Trophoblast cell (in vitro differentiated cells and primary cell): ENCODE data around the gene S100A7A.

ENCODE experiments used
- DNase-seq, 2 donors: peaks; one replicate each; pipeline ENCODE4 v3.0.0-alpha.2; 2016
- H2AFZ ChIP-seq: 2 replicates; pipeline ENCODE4 v1.6.1; 2013; ENCODE audit warnings: low read length, moderate library complexity, mild to moderate bottlenecking; ENCODE audit not compliant: insufficient read depth, poor library complexity
- H2AK5ac ChIP-seq: 2 replicates; pipeline ENCODE4 v1.6.1; 2013; ENCODE audit warnings: mild to moderate bottlenecking, low read length
- H2BK120ac ChIP-seq: 2 replicates; pipeline ENCODE4 v1.6.1; 2013; ENCODE audit warnings: low read length, mild to moderate bottlenecking, moderate library complexity; ENCODE audit not compliant: insufficient read depth, poor library complexity
- H2BK12ac ChIP-seq: 2 replicates; pipeline ENCODE4 v1.6.1; 2013; ENCODE audit warnings: mild to moderate bottlenecking, low read length, moderate library complexity
- H2BK5ac ChIP-seq: 2 replicates; pipeline ENCODE4 v1.6.1; 2013; ENCODE audit warnings: low read length, low read depth, moderate library complexity, mild to moderate bottlenecking; ENCODE audit not compliant: poor library complexity
- H3K14ac ChIP-seq: 2 replicates; pipeline ENCODE4 v1.6.1; 2013; ENCODE audit warnings: mild to moderate bottlenecking, low read length
- H3K18ac ChIP-seq: 2 replicates; pipeline ENCODE4 v1.6.1; 2013; ENCODE audit warnings: mild to moderate bottlenecking, low read length
- H3K23ac ChIP-seq: 2 replicates; pipeline ENCODE4 v1.6.1; 2013; ENCODE audit warnings: low read length
- H3K27ac ChIP-seq: 2 replicates; pipeline ENCODE4 v1.5.1; 2013; ENCODE audit warnings: low read depth, mild to moderate bottlenecking, inconsistent platforms, low read length, moderate library complexity
- H3K27me3 ChIP-seq: 2 replicates; pipeline ENCODE4 v1.6.1; 2013; ENCODE audit warnings: inconsistent platforms, mild to moderate bottlenecking, low read length, moderate library complexity; ENCODE audit not compliant: insufficient read depth
- H3K36me3 ChIP-seq, 2 experiments: 1 replicate in 1 of 2; 2 replicates in 1 of 2; pipeline ENCODE4 v1.6.1; 2013; ENCODE audit warnings: low read length in 2 of 2, mild to moderate bottlenecking in 2 of 2, moderate library complexity in 1 of 2; ENCODE audit not compliant: insufficient read depth in 2 of 2, control insufficient read depth in 1 of 2
- H3K4ac ChIP-seq: 2 replicates; pipeline ENCODE4 v1.6.1; 2013; ENCODE audit warnings: low read depth, mild to moderate bottlenecking, low read length, moderate library complexity
- H3K4me1 ChIP-seq, 2 experiments: 1 replicate in 1 of 2; 2 replicates in 1 of 2; pipeline ENCODE4 v1.6.1; 2013; ENCODE audit warnings: low read length in 2 of 2, mild to moderate bottlenecking in 2 of 2, moderate library complexity in 1 of 2; ENCODE audit not compliant: insufficient read depth in 2 of 2, control insufficient read depth in 1 of 2
- H3K4me2 ChIP-seq: 2 replicates; pipeline ENCODE4 v1.6.1; 2013; ENCODE audit warnings: inconsistent platforms, mild to moderate bottlenecking, low read length, moderate library complexity
- H3K4me3 ChIP-seq: 2 replicates; pipeline ENCODE4 v1.5.1; 2013; ENCODE audit warnings: mild to moderate bottlenecking, low read depth, low read length, inconsistent platforms
- H3K79me1 ChIP-seq: one replicate; pipeline ENCODE4 v1.6.1; 2013; ENCODE audit warnings: low read length
- H3K79me2 ChIP-seq: 2 replicates; pipeline ENCODE4 v1.6.1; 2013; ENCODE audit warnings: low read length, mild to moderate bottlenecking; ENCODE audit not compliant: control insufficient read depth, insufficient read depth, poor library complexity
- H3K9ac ChIP-seq: 2 replicates; pipeline ENCODE4 v1.6.1; 2013; ENCODE audit warnings: mild to moderate bottlenecking, low read length
- H3K9me3 ChIP-seq: 2 replicates; pipeline ENCODE4 v1.6.1; 2013; ENCODE audit warnings: low read depth, mild to moderate bottlenecking, control low read depth, inconsistent platforms, low read length; ENCODE audit not compliant: insufficient read depth
- H4K12ac ChIP-seq: 2 replicates; pipeline ENCODE4 v1.6.1; 2013; ENCODE audit warnings: low read depth, mild to moderate bottlenecking, low read length, moderate library complexity
- H4K8ac ChIP-seq: 2 replicates; pipeline ENCODE4 v1.6.1; 2013; ENCODE audit warnings: low read depth, mild to moderate bottlenecking, low read length, moderate library complexity
- H4K91ac ChIP-seq: one replicate; pipeline ENCODE4 v1.6.1; 2013; ENCODE audit warnings: low read depth, mild to moderate bottlenecking, low read length, moderate library complexity
- WGBS: extraction: QIAGEN DNeasy Blood & Tissue Kit; methylation state at CpG from one replicate; pipeline ENCODE4 v1.1.7; 2013; ENCODE audit warnings: missing lambda C conversion rate; ENCODE audit not compliant: insufficient read length, insufficient coverage; ENCODE audit errors: extremely low coverage; 5-methylcytosine and 5-hydroxymethylcytosine counted together

S100A7A gene

DNA sequence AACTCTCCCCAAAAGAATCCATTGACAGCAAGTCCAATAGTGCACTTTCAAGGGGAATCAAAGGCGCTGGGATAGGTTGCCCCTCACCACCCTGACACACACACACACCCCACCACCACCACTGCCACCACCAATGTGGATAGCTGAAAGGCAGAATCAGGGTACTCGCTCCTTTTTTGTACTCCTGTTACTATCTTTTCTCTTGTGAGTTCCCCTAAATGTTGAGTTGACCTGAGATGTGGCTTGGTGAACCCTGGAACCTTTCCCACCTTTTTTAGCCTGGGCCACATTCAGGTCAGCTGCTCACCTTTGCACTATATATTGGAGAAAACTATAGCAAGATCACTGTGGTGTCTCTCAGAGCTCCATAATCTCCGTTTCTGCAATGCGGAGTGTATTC is 29.3 kb upstream of the S100A7A start:
- Histone ChIP-seq H3K36me3 (no peaks in the 10 kb centered on the region), H2AK5ac (no peak overlapping the region), H2BK120ac (no peak overlapping the region), H2AFZ (no peak overlapping the region), H4K8ac (no peak overlapping the region), H3K79me1 (no peaks in the 10 kb centered on the region), H3K9me3 (peaks cover 3% of the 10 kb centered on the region), H4K12ac (no peak overlapping the region), H3K4me2 (no peak overlapping the region), H3K4me3 (no peak overlapping the region), H2BK12ac (no peak overlapping the region), H3K23ac (no peak overlapping the region), H2BK5ac (no peak overlapping the region), H3K4ac (no peak overlapping the region), H3K9ac (no peak overlapping the region), H3K27me3 (no peaks in the 10 kb centered on the region), H3K27ac (no peak overlapping the region), H3K79me2 (no peaks in the 10 kb centered on the region), H3K18ac (no peak overlapping the region), H4K91ac (no peak overlapping the region), H3K4me1 (no peaks in the 10 kb centered on the region), H3K14ac (no peak overlapping the region)
- no peak for DNase-seq
- no CpG with 5 or more reads among the region's 4 CpGs for WGBS

DNA sequence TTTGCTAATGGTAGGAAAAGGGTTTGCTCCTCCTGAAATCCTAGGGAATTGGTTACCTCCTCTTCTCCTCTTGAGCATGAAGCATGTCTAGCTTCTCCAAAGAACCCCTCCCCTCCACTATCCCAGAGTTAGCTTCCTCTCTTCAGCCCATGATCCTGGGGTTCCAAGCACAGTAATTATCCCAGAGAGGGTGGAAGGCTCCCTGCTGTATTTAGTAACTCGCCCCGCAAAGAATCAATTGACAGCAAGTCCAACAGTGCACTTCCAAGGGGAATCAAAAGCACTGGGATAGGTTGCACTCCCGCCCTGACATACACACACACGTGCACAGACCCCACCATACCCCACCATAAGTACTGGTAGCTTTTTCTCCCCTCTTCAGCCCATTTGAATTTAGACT is 28.5 kb upstream of the S100A7A start:
- Histone ChIP-seq H2BK5ac (no peak overlapping the region), H3K4ac (no peak overlapping the region), H3K18ac (no peak overlapping the region), H3K4me2 (no peak overlapping the region), H3K14ac (no peak overlapping the region), H4K91ac (no peak overlapping the region), H2AK5ac (no peak overlapping the region), H3K27ac (no peak overlapping the region), H3K23ac (no peak overlapping the region), H2BK12ac (no peak overlapping the region), H3K9ac (no peak overlapping the region), H3K36me3 (no peaks in the 10 kb centered on the region), H3K4me1 (no peaks in the 10 kb centered on the region), H4K12ac (no peak overlapping the region), H3K79me2 (no peaks in the 10 kb centered on the region), H2AFZ (no peak overlapping the region), H2BK120ac (no peak overlapping the region), H3K9me3 (peaks cover 3% of the 10 kb centered on the region), H3K4me3 (no peak overlapping the region), H4K8ac (no peak overlapping the region), H3K27me3 (no peaks in the 10 kb centered on the region), H3K79me1 (no peaks in the 10 kb centered on the region)
- WGBS, result no CpG with 5 or more reads among the region's 4 CpGs
- no peak for DNase-seq

DNA sequence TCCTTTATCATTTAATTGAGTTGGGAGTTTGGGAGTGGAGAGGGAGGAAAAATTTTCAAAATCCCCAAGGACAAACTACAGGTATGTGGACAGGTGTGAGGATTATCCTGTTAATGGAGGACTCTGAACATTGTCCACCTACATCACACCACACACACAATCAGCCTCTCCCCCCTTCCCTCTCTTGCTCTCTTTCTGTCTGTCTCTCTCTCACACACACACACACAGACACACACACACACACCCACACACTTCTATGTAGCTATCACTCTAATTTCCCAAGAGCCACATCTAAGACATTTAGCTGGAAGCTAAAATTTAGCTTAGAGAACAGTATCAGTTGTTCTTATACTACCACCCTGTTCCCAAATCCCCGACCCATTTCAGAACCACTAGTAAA is 26.9 kb upstream of the S100A7A start:
- Histone ChIP-seq H3K4me1 (no peaks in the 10 kb centered on the region), H3K4me2 (no peak overlapping the region), H3K79me2 (no peaks in the 10 kb centered on the region), H4K91ac (no peak overlapping the region), H3K27ac (no peak overlapping the region), H2BK12ac (no peak overlapping the region), H3K18ac (no peak overlapping the region), H4K12ac (no peak overlapping the region), H2BK5ac (no peak overlapping the region), H3K36me3 (no peaks in the 10 kb centered on the region), H2BK120ac (no peak overlapping the region), H3K79me1 (no peaks in the 10 kb centered on the region), H2AK5ac (no peak overlapping the region), H3K9me3 (peaks cover under 1% of the 10 kb centered on the region), H3K4me3 (no peak overlapping the region), H2AFZ (no peak overlapping the region), H3K27me3 (no peaks in the 10 kb centered on the region), H3K9ac (no peak overlapping the region), H3K4ac (no peak overlapping the region), H4K8ac (no peak overlapping the region), H3K14ac (no peak overlapping the region), H3K23ac (no peak overlapping the region)
- no peak for DNase-seq
- no CpG with 5 or more reads among the region's 1 CpG for WGBS

DNA sequence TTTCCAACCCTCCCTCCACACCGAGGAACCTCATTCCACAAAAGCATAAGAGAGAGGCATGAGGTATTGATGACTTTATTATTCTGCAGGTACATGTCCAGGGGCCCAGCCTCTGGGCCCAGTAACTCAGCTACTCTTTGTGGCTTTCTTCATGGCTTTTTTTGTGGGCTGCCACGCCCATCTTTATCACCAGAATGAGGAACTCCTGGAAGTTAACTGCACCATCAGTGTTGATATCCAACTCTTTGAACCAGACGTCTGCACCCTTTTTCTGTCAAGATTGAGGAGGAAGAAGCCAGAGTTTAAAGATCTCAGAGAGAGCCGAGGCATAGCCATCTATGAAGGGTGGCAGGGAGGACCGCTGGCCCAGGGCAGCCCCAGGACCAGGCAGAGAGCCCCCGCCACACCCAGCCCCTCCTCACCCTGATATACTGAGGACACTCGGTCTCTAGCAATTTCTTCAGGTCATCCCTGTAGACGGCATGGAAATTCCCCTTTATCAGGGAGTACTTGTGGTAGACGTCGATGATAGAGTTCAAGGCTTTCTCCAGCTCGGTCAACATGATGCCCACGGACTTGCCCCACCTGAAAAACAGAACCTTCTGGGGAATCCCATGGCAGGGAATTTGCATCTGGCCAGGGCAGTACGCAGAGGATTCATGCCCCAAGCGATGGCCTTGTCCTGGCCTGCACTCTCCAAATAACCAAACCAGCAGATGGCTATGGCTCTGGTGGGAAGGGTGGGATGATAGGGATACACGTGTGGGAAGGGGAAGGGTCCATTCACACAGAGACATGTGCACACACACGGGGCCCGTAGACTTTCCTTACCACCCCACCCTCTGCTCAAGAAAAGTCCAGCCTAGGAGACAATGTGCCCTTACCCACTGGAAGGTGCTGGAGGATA is 26.1 kb upstream of the S100A7A start:
- DNase-seq, result no peak
- Histone ChIP-seq H3K4me3 (no peak overlapping the region), H3K79me1 (no peaks in the 10 kb centered on the region), H4K91ac (no peak overlapping the region), H3K9me3 (peaks cover 3% of the 10 kb centered on the region), H2AFZ (no peak overlapping the region), H3K4me1 (no peaks in the 10 kb centered on the region), H3K36me3 (no peaks in the 10 kb centered on the region), H3K79me2 (no peaks in the 10 kb centered on the region), H3K18ac (no peak overlapping the region), H4K8ac (no peak overlapping the region), H3K27ac (no peak overlapping the region), H3K9ac (no peak overlapping the region), H3K27me3 (no peaks in the 10 kb centered on the region), H2BK12ac (no peak overlapping the region), H4K12ac (no peak overlapping the region), H3K14ac (no peak overlapping the region), H2BK5ac (no peak overlapping the region), H2AK5ac (no peak overlapping the region), H3K23ac (no peak overlapping the region), H2BK120ac (no peak overlapping the region), H3K4me2 (no peak overlapping the region), H3K4ac (no peak overlapping the region)
- no CpG with 5 or more reads among the region's 17 CpGs for WGBS
